ENCODE measurements around the gene ELMO1.

DNA sequence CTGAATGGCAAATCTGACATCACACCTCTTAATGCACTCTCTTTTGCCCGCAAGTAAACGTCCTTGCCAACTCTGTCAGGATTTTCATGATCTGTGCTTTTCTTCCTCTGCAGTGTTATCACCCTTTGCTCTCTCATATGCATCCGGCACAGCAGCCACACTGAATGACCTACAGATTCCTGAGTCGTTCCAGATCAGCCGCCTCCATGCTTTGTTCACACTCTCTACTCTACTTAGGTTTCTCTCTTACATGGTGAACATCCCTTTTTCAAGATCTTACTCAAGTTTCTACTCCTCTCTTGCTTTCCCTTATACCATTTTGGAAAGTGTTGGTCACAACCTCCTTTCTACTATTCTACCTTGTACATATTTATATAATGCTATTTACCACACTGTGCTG lies 596.6 kb downstream of the ELMO1 start:
- TF ChIP-seq, protein P1, sequence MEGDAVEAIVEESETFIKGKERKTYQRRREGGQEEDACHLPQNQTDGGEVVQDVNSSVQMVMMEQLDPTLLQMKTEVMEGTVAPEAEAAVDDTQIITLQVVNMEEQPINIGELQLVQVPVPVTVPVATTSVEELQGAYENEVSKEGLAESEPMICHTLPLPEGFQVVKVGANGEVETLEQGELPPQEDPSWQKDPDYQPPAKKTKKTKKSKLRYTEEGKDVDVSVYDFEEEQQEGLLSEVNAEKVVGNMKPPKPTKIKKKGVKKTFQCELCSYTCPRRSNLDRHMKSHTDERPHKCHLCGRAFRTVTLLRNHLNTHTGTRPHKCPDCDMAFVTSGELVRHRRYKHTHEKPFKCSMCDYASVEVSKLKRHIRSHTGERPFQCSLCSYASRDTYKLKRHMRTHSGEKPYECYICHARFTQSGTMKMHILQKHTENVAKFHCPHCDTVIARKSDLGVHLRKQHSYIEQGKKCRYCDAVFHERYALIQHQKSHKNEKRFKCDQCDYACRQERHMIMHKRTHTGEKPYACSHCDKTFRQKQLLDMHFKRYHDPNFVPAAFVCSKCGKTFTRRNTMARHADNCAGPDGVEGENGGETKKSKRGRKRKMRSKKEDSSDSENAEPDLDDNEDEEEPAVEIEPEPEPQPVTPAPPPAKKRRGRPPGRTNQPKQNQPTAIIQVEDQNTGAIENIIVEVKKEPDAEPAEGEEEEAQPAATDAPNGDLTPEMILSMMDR (IDR thresholded peaks at IDR 0.05): no peak
- TF ChIP-seq POLR2A (IDR thresholded peaks at IDR 0.05) (no peak), EP300 (IDR thresholded peaks at IDR 0.05) (no peak)

Measured in ovary (tissue), 3 donors.